GM21737 (cell line): ENCODE measurements around the gene NEUROD4.

Experiments
- ATAC-seq: cut with Tn5 transposase; IDR thresholded peaks from one replicate; pipeline ENCODE4 v1.9.1; 2021; ENCODE audit warnings: mild to moderate bottlenecking, moderate library complexity; ENCODE audit not compliant: unreplicated experiment

The NEUROD4 gene

DNA sequence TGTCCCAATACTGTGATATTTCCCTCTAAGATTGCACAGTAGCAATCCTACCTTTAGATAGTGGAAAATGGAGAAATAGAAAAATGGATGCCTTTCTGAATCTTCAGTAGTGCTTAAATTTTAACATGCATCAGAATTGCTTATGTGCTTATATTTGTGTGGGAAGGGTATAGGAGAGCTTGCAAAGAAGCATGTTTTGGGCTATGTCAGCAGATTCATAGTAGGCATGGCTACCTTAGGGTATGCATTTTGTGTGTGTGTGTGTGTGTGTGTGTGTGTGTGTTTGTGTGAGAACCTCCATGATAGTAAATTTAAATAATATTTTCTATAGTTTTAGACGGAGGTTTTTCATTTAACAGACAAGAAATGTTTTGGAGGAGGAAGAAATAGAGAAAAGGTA, 38.3 kb downstream of the NEUROD4 start:
- ATAC-seq, result no peak

DNA sequence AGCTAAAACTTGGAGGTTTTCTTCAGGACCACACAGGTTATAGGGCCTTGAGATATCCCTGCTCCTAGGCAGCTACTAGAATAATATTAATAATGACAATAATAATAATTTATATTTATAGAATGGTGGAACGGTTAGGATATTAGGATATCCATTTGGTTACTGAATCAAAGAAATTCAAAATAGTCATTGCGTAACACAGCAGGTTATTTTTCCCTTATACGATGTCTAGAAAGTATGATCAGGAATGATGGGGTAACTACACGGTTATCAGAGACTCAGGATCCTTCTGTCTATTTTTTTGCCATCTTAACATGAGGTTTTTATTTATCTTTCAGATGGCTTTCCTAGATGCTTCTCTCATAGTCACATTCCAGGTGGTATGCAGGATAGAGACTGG, 39.0 kb downstream of the NEUROD4 start:
- no peak for ATAC-seq

DNA sequence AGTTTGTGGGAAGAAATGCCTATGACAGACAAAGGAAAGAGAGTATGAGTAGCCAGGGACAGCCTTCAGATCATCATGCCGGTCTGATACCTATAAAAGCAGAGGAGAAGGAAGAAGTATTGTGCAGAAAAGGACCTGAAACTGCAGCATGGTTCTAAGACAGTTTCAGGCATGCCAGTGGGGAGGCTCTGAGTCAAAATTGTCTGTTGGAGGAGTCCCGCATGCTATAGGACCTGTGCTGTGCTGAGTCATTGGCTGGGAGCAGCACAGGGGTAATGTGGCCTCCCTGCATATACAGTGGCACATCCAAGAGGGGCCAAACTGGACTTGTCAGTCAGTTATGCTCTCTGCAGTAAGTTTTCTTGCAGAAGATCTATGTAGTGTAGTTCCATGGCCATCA, 40.7 kb downstream of the NEUROD4 start:
- peak; percentile 99 for ATAC-seq

DNA sequence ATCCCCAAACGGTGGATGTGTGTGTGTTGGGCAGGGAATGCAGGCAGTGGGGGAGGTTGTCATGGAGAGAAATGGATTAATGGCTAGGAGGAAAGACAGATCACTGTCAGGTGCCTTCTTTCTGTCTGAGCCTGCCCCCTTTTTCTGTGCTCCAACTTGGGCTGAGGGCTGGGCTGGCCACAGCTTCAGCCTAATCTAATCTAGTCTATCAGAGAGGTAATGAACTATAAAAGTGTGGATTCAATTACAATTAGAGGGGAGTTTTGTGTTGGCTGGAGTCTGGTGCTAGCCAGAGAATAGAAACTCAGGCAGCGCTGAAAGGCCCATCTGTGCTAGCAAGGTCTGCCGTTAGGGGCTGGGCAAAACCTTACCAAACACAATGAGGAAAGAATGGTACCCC, 41.2 kb downstream of the NEUROD4 start:
- no peak for ATAC-seq

DNA sequence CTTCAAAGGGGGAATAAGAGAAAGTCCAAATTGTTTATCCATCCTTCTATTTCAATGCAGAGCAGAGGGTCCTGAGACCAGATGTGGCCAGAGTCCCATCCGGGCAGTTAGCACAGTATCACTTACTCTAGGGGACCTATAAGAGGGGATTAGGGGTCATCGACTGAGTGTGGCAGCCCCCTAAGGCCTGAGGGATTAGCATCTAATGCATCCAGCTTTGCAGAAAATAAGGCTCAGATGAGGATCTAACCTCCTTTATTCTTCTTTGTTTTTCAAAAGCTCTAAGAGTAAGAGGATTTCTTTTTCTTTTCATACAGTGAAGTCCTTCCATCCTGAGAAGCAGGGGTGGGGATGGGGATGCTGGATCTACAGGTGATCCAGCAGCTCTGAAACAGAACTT, 43.5 kb downstream of the NEUROD4 start:
- no peak for ATAC-seq

DNA sequence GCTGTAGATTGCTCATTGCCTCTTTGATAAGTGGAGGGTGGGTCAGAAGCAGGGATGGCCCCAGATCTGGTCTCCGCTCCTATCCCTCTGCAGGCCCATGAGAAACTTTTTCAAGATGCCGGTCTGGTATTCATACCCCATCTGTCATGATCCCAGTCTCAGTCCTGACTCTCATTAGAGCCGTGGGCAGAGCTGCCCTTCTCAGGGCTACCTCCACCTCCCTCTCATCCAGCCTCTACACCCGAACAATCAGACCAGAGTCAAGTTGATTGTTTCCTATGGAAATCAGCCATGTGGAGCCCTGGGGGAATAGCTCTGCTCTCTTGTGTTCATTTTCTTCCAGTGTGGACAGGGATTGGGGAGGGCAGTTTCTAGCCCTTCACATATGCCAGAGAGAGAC, 45.8 kb downstream of the NEUROD4 start:
- no peak for ATAC-seq

DNA sequence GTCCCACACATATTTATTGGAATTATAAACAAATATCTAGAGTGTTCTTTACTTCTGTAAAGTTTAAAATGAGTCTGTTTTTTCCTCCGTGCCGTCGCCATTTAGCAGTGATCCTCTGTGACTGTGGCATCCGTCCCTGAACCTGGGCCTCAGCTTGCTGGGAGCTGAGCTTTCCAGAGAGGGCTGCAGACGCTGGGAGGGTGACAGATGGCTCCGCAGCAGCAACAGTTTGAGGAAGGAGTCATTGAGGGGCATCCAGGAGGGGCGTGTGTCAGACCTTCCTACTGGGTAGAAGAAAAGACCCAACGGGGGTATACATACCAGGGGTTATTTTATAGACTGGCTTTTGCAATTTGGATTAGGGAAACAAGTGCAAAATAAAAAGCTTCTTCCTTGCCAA, 47.9 kb downstream of the NEUROD4 start:
- no peak for ATAC-seq

DNA sequence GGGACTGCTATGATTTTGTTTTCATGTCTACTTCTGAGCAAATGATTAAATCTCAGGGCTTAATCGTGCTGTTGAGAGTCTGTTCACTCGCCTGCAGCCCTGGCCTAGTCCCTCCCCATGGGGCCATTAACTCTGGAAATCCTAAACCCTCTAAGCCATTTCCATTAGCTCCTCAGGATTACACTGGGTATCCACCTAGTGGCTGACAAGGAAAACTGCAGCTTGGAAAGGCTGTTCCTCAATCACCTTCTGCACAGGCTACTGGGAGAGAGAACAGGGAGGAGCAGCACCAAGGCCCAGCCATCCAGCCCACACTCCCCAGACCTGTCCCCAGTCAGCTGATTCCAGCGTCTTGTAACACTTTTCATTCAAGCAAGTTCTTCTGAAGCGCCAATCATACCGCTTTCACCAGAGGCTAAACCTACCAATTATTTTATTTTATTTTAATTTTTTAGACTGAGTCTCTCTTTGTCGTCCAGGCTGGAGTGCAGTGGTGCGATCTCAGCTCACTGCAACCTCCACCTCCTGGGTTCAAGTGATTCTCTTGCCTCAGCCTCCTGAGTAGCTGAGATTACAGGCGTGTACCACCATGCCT, 48.7 kb downstream of the NEUROD4 start:
- peak; percentile 56 for ATAC-seq

DNA sequence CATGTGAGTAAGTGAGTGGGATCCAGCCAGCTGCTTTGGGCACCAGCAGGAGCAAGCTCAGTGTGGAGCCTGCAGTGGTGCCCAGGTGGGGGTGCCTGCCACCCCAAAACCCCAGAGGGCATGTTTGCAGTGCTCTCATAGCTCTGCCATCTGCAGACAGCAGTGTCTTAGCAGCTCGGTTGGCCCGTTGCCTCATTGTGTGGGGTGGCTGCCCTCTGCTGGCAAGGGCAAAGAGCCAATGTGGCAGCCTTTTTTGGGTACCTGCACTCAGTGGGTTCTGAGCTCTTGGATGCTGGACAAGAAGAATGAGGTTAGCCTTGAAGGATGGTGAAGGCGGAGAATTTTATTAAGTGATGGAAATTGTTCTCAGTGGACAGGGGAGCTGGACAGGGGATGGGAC, 52.3 kb downstream of the NEUROD4 start:
- ATAC-seq, result no peak

DNA sequence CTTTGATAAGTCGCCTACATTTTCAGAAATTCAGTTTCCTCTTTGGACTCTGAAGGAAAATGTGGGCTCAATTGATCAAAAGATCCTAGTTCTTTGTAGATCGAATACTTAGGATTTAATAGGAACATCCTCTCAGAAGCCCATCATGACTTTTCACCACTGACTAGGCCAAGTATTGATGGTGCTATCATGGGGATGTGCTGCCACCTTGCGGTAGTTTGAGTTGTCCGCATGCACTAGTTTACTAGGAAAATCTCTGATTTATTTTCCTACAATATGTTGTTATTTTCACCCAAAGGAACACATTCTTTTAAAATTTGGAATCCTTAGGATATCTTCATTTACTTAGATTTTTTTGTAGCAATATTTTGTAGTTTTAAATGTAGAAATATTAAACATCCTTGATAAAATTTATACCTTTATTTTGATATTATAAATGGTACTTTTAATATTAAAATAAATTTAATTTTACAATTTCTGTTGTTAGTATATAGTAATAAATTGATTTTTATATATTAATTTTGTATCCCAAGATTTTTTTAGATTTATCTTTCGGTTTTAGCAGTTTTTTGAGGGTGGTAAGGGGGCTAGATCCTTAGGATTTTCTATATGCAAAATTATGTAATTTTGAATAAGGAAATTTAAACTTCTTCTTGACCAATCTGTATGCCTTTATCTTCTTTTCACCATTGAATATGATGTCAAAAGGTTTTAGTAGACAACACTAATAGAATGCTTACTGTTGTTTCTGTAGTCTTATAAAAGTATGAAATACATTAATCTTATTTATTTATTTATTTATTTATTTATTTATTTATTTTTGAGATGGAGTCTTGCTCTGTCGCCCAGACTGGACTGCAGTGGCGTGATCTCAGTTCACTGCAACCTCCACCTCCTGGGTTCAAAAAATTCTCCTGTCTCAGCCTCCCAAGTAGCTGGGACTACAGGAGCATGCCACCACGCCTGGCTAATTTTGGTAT, 53.6 kb downstream of the NEUROD4 start:
- ATAC-seq, result no peak

DNA sequence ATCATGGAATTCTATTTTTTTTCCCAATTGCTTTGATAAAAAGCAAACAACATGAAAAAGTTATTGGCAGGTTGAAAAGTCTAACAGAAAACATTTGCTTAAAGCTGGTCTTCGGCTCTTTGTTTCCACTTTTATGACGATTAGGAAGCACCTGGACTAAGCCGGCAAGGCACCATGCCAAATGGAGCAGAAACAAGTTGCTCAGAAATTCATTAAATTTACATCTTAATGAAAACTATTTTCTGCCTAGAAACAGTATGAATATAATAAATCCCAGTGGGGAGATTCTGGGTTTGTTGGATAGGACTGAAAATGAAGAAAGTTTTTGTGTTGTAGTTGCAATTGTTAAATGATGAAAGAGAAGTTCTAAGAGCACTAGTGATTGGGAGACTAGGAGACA, 55.0 kb downstream of the NEUROD4 start:
- no peak for ATAC-seq
